Activated naive CD4-positive, alpha-beta T cell treated with anti-CD3 and anti-CD28 coated beads, Interleukin-2, amount 10 ng/mL, durations not matched to agents 5 hours and 36 hours (primary cell): ENCODE measurements around the gene IGSF3. TPM values are rescaled to one million over a fixed set of nuclear protein-coding genes. Genes with fewer than 3 reads are reported as not detected.

Experiments used
- microRNA-seq: library from miRNA; unstranded; fragments of <30 nt; microRNA quantifications from one replicate; pipeline ENCODE4 v1.2.0, GENCODE V29; 2022; ENCODE audit warnings: borderline microRNAs expressed, borderline replicate concordance
- total RNA-seq, 2 experiments: library from RNA; stranded (reverse); gene quantifications; one replicate each; pipeline ENCODE4 v1.2.3, GENCODE V29; 2021

Gene IGSF3
- under 1 TPM; 0.08 to 0.12 TPM for total RNA-seq

DNA sequence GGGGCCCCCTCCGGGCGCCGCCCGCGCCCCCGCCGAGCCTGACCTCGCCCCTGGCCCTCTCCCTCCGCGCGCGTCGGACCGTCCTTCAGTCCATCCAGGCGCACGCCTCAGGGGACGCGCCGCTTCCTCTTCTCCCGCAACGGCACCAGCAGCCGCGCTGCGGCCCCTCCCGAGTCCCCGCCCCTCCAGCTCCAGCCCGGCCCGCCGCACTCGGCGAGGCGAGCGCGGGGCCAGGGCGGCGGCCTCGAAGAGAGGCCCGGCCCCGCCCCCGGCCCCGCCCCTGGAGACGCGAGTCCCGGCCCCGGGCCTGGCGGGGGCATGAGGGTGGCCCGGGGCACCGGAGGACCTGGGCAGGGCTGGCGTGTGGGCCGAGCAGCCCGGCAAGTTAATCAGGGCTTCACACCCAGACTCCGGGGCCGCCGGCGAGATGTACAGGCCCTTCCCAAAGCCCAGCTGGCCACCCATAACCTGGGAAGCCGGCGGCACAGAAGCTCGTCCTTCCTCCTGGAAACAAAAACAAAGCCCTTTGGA is at the start of gene IGSF3:
TSS of gene IGSF3 (minus strand) at position 159 of the 531 bp plus-strand sequence. CDS start 1,407 bp downstream, outside the sequence.

DNA sequence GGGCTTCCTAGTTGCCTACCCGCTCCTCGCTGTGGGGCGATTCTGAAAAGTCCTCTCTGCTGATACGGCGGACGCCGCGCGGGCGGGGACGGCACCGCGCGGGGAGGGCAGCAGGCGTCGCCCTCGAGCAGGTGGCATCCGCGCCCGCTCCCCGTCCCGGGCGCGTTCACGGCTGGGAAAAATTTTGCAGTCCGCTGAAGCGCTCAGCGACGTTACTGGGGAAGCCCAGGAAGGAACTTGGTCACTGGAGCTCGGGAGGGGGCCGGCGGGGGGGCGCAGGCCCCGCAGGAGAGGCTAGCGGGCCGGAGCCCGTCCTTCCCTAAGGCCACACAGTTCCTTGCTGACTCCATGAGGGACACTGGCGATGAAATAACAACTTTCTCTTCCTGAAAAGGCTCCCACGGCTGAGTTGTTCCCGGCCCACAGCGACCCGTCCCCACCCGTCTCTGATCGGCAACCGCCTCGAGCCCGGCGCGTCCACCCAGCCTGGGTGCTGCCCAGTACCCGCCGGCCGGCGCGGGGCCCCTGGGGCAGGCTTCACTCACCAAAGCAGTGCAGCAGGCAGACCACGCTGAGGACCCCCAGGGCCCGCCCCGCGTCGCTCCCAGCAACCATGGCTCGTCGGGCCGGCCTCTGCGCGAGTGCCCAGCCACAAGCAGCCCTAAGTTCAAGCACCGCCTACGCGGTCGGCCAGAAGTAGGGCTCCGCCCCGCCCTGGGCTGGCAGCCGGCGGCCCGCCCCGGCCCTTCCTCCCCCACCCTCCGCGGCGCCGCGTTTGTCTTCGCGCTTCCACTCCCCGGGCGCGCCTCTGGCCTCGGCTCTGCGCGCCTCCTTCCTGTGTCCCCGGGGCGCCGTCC is 96.9 kb downstream of the IGSF3 start, which contains the start of gene CD58:
TSS of gene CD58 (minus strand) at position 669 of the 857 bp plus-strand sequence. CDS start at position 615, 54 bp downstream.

Small RNA genes within 50 kb of the gene (microRNA-seq; reads per million reads assigned to microRNA genes)
- not detected for gene MIR320B1
- gene MIR548AC = not detected

Other genes with a start within 250 kb of the IGSF3 start
- 10 to 100 TPM; 21.7 TPM for gene CD58, start 96.7 kb downstream of the IGSF3 start, total RNA-seq
- gene CD2, start 86.7 kb upstream of the IGSF3 start, total RNA-seq = 100 to 1,000 TPM; 181 to 188 TPM
- gene PTGFRN, start 242.2 kb upstream of the IGSF3 start, total RNA-seq = 1 to 10 TPM in 1 of 2 experiments, under 1 TPM in 1; 0.81 to 1.8 TPM